Neural cell (in vitro differentiated cells): ENCODE results near the gene C16orf96. TPM values are rescaled to one million over a fixed set of nuclear protein-coding genes. Genes with fewer than 3 reads are reported as not detected.

Source experiments
- H2AFZ ChIP-seq: fragments of 200-600, 300-800 bp; sonication (generic), shearing (Covaris generic); 2 replicates; pipeline ENCODE4 v1.6.0; 2014; ENCODE audit warnings: low read depth, mild to moderate bottlenecking, antibody characterized with exemption, low read length, moderate library complexity
- H3F3A ChIP-seq: fragments of 200-600 bp; shearing (Covaris generic); 2 replicates; pipeline ENCODE4 v1.6.1; 2016; ENCODE audit warnings: mild to moderate bottlenecking, moderate library complexity, mixed read lengths, antibody characterized with exemption, low read length; ENCODE audit not compliant: insufficient read depth, poor library complexity, severe bottlenecking
- H3K27ac ChIP-seq: fragments of 200-600, 300-800 bp; sonication (generic), shearing (Covaris generic); 2 replicates; pipeline ENCODE4 v1.5.1; 2014; ENCODE audit warnings: mild to moderate bottlenecking, low read length, moderate library complexity
- H3K27me3 ChIP-seq: fragments of 300-800, 200-600 bp; sonication (generic), shearing (Covaris generic); 2 replicates; pipeline ENCODE4 v1.6.0; 2014; ENCODE audit warnings: mild to moderate bottlenecking, low read depth, low read length, moderate library complexity; ENCODE audit not compliant: insufficient read depth
- H3K36me3 ChIP-seq: fragments of 300-800, 200-600 bp; sonication (generic), shearing (Covaris generic); 2 replicates; pipeline ENCODE4 v1.5.1; 2014; ENCODE audit warnings: mild to moderate bottlenecking, antibody characterized with exemption, low read length, moderate library complexity; ENCODE audit not compliant: insufficient read depth
- H3K4me2 ChIP-seq: fragments of 300-800, 200-600 bp; sonication (generic), shearing (Covaris generic); 2 replicates; pipeline ENCODE4 v1.6.0; 2014; ENCODE audit warnings: mild to moderate bottlenecking, low read length
- H3K4me3 ChIP-seq: fragments of 300-800, 200-600 bp; sonication (generic), shearing (Covaris generic); 2 replicates; pipeline ENCODE4 v1.5.1; 2014; ENCODE audit warnings: mild to moderate bottlenecking, low read length, moderate library complexity
- H3K79me2 ChIP-seq: fragments of 200-600 bp; shearing (Covaris generic); replicated peaks from 2 replicates; pipeline ENCODE4 v1.6.0; 2014; ENCODE audit warnings: mild to moderate bottlenecking, low read length, moderate library complexity; ENCODE audit not compliant: insufficient read depth
- H3K9ac ChIP-seq: fragments of 300-800, 200-600 bp; sonication (generic), shearing (Covaris generic); 2 replicates; pipeline ENCODE4 v1.6.1; 2016; ENCODE audit warnings: mild to moderate bottlenecking, low read length, mixed read lengths
- H3K9me2 ChIP-seq: fragments of 200-600 bp; shearing (Covaris generic); 2 replicates; pipeline ENCODE4 v1.6.1; 2016; ENCODE audit warnings: mild to moderate bottlenecking, low read length, mixed read lengths; ENCODE audit not compliant: insufficient read depth
- H3K9me3 ChIP-seq: fragments of 200-600, 300-800 bp; sonication (generic), shearing (Covaris generic); 2 replicates; pipeline ENCODE4 v1.6.1; 2016; ENCODE audit warnings: mild to moderate bottlenecking, mixed run types, low read length, moderate library complexity, mixed read lengths
- H4K20me1 ChIP-seq: fragments of 200-600 bp; shearing (Covaris generic); 2 replicates; pipeline ENCODE4 v1.6.1; 2016; ENCODE audit warnings: mild to moderate bottlenecking, mixed run types; ENCODE audit not compliant: insufficient read depth
- EP300 ChIP-seq: fragments of 450-650 bp; conservative IDR thresholded peaks from 2 replicates; pipeline ENCODE4 v1.6.1; 2014; ENCODE audit warnings: antibody characterized with exemption, mild to moderate bottlenecking, moderate library complexity; ENCODE audit not compliant: poor library complexity, severe bottlenecking
- EZH2 ChIP-seq: fragments of 200-600, 300-800 bp; shearing (Covaris generic), sonication (generic); IDR thresholded peaks from 2 replicates; pipeline ENCODE4 v1.6.1; 2014; ENCODE audit warnings: antibody characterized with exemption, low read length, borderline replicate concordance, mild to moderate bottlenecking; ENCODE audit not compliant: insufficient read depth, poor library complexity, severe bottlenecking
- MXI1 ChIP-seq: fragments of 450-650 bp; conservative IDR thresholded peaks from 2 replicates; pipeline ENCODE4 v1.6.1; 2014; ENCODE audit warnings: antibody characterized with exemption, mild to moderate bottlenecking; ENCODE audit not compliant: poor library complexity, severe bottlenecking
- POLR2AphosphoS5 ChIP-seq: IDR thresholded peaks from 2 replicates; pipeline ENCODE4 v1.6.1; 2012
- RAD21 ChIP-seq: fragments of 450-650 bp; conservative IDR thresholded peaks from 2 replicates; pipeline ENCODE4 v1.6.1; 2014; ENCODE audit warnings: antibody characterized with exemption, mild to moderate bottlenecking, moderate library complexity
- SMC3 ChIP-seq: fragments of 450-650 bp; conservative IDR thresholded peaks from 2 replicates; pipeline ENCODE4 v1.6.1; 2014; ENCODE audit warnings: antibody characterized with exemption, mild to moderate bottlenecking, moderate library complexity; ENCODE audit not compliant: poor library complexity
- TAF1 ChIP-seq: IDR thresholded peaks from 2 replicates; pipeline ENCODE4 v1.6.1; 2012; ENCODE audit warnings: low read depth
- polyA plus RNA-seq: library from polyadenylated mRNA; depleted of rRNA; stranded (reverse); fragments of >200 nt; gene quantifications from 2 replicates; pipeline ENCODE4 v1.2.3, GENCODE V29; 2014
- TF ChIP-seq, protein P1 (sequence below): fragments of 450-650 bp; IDR thresholded peaks from 2 replicates; pipeline ENCODE4 v1.5.1; 2014; ENCODE audit warnings: antibody characterized with exemption, mild to moderate bottlenecking, moderate library complexity; ENCODE audit not compliant: poor library complexity, severe bottlenecking
- TF ChIP-seq, protein P2 (sequence below): IDR thresholded peaks from 2 replicates; pipeline ENCODE4 v1.6.1; 2012; ENCODE audit warnings: borderline replicate concordance

The C16orf96 gene
- polyA plus RNA-seq, 1 donor from 2014 or later, result 0.21 TPM

DNA sequence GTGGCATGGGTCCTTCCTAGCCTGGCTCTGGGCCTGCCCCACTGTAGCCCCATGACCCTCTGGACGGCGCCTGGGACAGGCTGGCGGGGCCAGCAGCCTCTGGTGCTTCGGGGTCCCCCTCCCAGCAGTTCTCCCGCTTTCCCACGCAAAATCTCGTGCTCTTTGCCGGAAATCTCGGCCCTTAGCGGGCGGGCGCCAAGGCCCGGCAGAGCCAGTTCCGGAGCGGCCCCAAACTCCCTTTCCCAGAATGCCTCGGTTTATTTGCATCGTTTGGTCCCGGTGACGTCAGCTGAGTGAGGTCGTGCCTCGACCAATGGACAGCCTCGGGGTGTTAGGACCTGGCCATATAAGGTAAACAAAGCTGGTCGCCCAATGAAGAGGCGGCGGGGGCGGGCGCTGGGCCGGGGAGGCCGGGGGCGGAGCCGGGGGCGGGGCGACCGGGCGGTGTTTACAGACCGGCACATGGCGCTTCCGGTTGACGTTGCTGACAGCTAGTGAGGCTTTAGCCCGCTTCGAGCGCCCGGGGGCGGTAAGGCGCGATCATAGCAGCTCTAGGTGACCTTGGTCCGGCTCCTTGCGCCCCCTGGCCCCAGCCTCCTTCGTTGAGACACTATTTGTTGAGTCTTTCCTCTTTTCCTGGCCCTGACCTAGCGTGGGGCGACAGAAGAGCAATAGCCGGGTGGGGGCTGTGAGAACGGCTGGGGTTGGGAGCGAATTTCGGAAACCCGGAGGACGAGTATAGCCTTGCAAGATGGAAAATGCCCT is 60.1 kb downstream of the C16orf96 start:
- no peaks in the 10 kb centered on the region for H3K36me3 ChIP-seq
- H3K4me3 ChIP-seq, result peak overlapping the region; percentile 90
- no peaks in the 10 kb centered on the region for H3K9me3 ChIP-seq
- no peaks in the 10 kb centered on the region for H3K27me3 ChIP-seq
- no peaks in the 10 kb centered on the region for H3F3A ChIP-seq
- H3K4me2 ChIP-seq, result peak overlapping the region; percentile 70
- peaks cover 13% of the 10 kb centered on the region for H3K79me2 ChIP-seq
- peaks cover 6% of the 10 kb centered on the region for H4K20me1 ChIP-seq
- H2AFZ ChIP-seq, result peak overlapping the region; percentile 63
- TF ChIP-seq, protein P1, sequence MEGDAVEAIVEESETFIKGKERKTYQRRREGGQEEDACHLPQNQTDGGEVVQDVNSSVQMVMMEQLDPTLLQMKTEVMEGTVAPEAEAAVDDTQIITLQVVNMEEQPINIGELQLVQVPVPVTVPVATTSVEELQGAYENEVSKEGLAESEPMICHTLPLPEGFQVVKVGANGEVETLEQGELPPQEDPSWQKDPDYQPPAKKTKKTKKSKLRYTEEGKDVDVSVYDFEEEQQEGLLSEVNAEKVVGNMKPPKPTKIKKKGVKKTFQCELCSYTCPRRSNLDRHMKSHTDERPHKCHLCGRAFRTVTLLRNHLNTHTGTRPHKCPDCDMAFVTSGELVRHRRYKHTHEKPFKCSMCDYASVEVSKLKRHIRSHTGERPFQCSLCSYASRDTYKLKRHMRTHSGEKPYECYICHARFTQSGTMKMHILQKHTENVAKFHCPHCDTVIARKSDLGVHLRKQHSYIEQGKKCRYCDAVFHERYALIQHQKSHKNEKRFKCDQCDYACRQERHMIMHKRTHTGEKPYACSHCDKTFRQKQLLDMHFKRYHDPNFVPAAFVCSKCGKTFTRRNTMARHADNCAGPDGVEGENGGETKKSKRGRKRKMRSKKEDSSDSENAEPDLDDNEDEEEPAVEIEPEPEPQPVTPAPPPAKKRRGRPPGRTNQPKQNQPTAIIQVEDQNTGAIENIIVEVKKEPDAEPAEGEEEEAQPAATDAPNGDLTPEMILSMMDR, result peak; percentile 63
- TF ChIP-seq RAD21 (peak; percentile 46), TAF1 (peak; percentile 55), MXI1 (peak; percentile 78), POLR2AphosphoS5 (peak; percentile 90), EZH2 (no peak), EP300 (peak; percentile 87), SMC3 (peak; percentile 48)
- TF ChIP-seq, protein P2, sequence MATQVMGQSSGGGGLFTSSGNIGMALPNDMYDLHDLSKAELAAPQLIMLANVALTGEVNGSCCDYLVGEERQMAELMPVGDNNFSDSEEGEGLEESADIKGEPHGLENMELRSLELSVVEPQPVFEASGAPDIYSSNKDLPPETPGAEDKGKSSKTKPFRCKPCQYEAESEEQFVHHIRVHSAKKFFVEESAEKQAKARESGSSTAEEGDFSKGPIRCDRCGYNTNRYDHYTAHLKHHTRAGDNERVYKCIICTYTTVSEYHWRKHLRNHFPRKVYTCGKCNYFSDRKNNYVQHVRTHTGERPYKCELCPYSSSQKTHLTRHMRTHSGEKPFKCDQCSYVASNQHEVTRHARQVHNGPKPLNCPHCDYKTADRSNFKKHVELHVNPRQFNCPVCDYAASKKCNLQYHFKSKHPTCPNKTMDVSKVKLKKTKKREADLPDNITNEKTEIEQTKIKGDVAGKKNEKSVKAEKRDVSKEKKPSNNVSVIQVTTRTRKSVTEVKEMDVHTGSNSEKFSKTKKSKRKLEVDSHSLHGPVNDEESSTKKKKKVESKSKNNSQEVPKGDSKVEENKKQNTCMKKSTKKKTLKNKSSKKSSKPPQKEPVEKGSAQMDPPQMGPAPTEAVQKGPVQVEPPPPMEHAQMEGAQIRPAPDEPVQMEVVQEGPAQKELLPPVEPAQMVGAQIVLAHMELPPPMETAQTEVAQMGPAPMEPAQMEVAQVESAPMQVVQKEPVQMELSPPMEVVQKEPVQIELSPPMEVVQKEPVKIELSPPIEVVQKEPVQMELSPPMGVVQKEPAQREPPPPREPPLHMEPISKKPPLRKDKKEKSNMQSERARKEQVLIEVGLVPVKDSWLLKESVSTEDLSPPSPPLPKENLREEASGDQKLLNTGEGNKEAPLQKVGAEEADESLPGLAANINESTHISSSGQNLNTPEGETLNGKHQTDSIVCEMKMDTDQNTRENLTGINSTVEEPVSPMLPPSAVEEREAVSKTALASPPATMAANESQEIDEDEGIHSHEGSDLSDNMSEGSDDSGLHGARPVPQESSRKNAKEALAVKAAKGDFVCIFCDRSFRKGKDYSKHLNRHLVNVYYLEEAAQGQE, result peak; percentile 42
- H3K9ac ChIP-seq, result peak overlapping the region; percentile 98
- H3K9me2 ChIP-seq, result no peaks in the 10 kb centered on the region
- H3K27ac ChIP-seq, result peak overlapping the region; percentile 100

DNA sequence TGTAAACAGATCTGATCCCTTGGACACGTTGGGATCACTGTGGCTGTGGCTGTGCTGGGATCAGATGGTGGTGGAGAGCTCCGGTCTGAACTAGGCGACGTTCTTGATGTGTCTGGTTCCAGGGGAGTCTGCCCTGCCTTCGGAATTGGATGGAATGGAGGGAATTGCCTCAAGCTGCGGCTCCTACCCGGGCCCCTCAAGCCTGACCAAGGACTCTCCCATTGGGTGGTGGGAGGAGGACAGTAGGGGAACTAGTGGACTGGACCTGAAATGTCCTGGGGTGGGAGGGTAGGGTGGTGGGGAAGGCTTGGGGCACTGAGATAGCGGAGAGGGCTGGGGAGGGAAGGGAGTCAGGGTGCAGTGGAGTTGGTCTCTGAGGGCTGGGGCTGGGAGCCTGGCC is 61.7 kb downstream of the C16orf96 start:
- peaks cover 6% of the 10 kb centered on the region for H3K79me2 ChIP-seq
- H3K36me3 ChIP-seq, result no peaks in the 10 kb centered on the region
- H3K27me3 ChIP-seq, result no peaks in the 10 kb centered on the region
- H3K9ac ChIP-seq, result peak overlapping the region; percentile 98
- H3K4me3 ChIP-seq, result no peak overlapping the region
- H3K9me2 ChIP-seq, result no peaks in the 10 kb centered on the region
- TF ChIP-seq, protein P1, result no peak
- TF ChIP-seq POLR2AphosphoS5, result no peak
- TF ChIP-seq MXI1, result no peak
- no peak for TF ChIP-seq RAD21
- no peak for TF ChIP-seq TAF1
- TF ChIP-seq, protein P2, result no peak
- TF ChIP-seq SMC3, result no peak
- TF ChIP-seq EZH2, result no peak
- TF ChIP-seq EP300, result no peak
- no peak overlapping the region for H3K4me2 ChIP-seq
- peaks cover 6% of the 10 kb centered on the region for H4K20me1 ChIP-seq
- no peaks in the 10 kb centered on the region for H3F3A ChIP-seq
- no peaks in the 10 kb centered on the region for H3K9me3 ChIP-seq
- peak overlapping the region; percentile 100 for H3K27ac ChIP-seq
- no peak overlapping the region for H2AFZ ChIP-seq
